ENCODE measurements around the gene CMTM7. TPM values are rescaled to one million over a fixed set of nuclear protein-coding genes. Genes with fewer than 3 reads are reported as not detected.

CMTM7 gene
- polyA plus RNA-seq, 1 of the 3 experiments (the other 2 are of a cell fraction), result 50.1 TPM

GRCh38 chr3:32467333-32468070 is 75.8 kb downstream of the CMTM7 start (continued):
- TF ChIP-seq CTCF (IDR thresholded peaks at IDR 0.05) (peak; percentile 87), ELF1 (IDR thresholded peaks at IDR 0.05) (no peak), EP300 (IDR thresholded peaks at IDR 0.05; ENCODE audit: borderline replicate concordance in 1 of 2, low read depth in 1 of 2, low read length in 1 of 2) (no peak), RAD21 (IDR thresholded peaks at IDR 0.05; ENCODE audit: low read length) (peak; percentile 83)

- H3K27ac ChIP-seq (ENCODE audit: low read depth in 2 of 2, low read length in 1 of 2), result peak overlapping the region in 1 of 2 experiments; percentile 40; a peak in 2 of 4 replicates
- H3K27me3 ChIP-seq (ENCODE audit: insufficient read depth), result no peaks in the 10 kb centered on the region
- H3K4me3 ChIP-seq (ENCODE audit: low read depth in 2 of 2, low read length in 1 of 2), result no peak overlapping the region
- TF ChIP-seq GABPA (IDR thresholded peaks at IDR 0.05; ENCODE audit: low read depth) (no peak), REST (IDR thresholded peaks at IDR 0.05; ENCODE audit: low read depth, low read length) (no peak), CTCF (IDR thresholded peaks at IDR 0.05) (no peak)
- H3K9ac ChIP-seq, result no peak overlapping the region
- CTCF ChIA-PET, result interaction anchor here (0.8 to 4.5 kb wide), 12 partner anchors 13 to 452 kb away, joined by 3 to 98 read pairs (median 12); no protein-coding TSS in a partner anchor
- peaks cover 16% of the 10 kb centered on the region for H3F3A ChIP-seq (replicated peaks; ENCODE audit: insufficient read depth)
- peaks cover 5% of the 10 kb centered on the region; the same call in 1 of the 2 replicates for H3K79me2 ChIP-seq (ENCODE audit: insufficient read depth)
- POLR2A ChIA-PET, result no interaction called here
- H3K36me3 ChIP-seq (replicated peaks in 1 of 2; ENCODE audit: control insufficient read depth in 1 of 2, insufficient read depth in 2 of 2, low read length in 1 of 2), result peaks cover 5 to 7% of the 10 kb centered on the region in 2 experiments
- WGBS (ENCODE audit: low lambda C conversion rate), result 89% methylated on average over 7 of the region's 7 CpGs
- peaks cover 0 to 13% of the 10 kb centered on the region in 2 experiments; a peak in 3 of 4 replicates for H3K4me1 ChIP-seq (ENCODE audit: control insufficient read depth in 1 of 2, insufficient read depth in 2 of 2, low read depth in 1 of 2, low read length in 1 of 2)
- no peak for DNase-seq
- peak overlapping the region; percentile 62 for H3K4me2 ChIP-seq
- peaks cover 11% of the 10 kb centered on the region for H4K20me1 ChIP-seq (ENCODE audit: insufficient read depth)
- no peak overlapping the region for H2AFZ ChIP-seq (ENCODE audit: low read depth)
- no peaks in the 10 kb centered on the region for H3K9me3 ChIP-seq
- no peaks in the 10 kb centered on the region for H3K9me2 ChIP-seq
These were observed 77.7 kb downstream of the CMTM7 start for GRCh38 chr3:32469151-32469874.

Data from SK-N-SH (cell line).